Esophagus muscularis mucosa (tissue), 3 donors: Measurements from ENCODE around the gene FES.

ENCODE experiments used
- EP300 ChIP-seq: sonication (generic); formaldehyde crosslinking; IDR thresholded peaks from one replicate; pipeline ENCODE4 v1.6.1; 2017; ENCODE audit warnings: antibody characterized with exemption
- TF ChIP-seq, protein P1 (sequence below), 3 experiments: fragments of 200-600 bp in 2 of 3; fragments of 450-650 bp in 1 of 3; sonication (generic) in 2 of 3; IDR thresholded peaks; one replicate each; pipeline ENCODE4 v1.5.1; 2017 to 2019; ENCODE audit warnings: antibody characterized with exemption in 3 of 3, mild to moderate bottlenecking in 2 of 3, moderate library complexity in 1 of 3

DNA sequence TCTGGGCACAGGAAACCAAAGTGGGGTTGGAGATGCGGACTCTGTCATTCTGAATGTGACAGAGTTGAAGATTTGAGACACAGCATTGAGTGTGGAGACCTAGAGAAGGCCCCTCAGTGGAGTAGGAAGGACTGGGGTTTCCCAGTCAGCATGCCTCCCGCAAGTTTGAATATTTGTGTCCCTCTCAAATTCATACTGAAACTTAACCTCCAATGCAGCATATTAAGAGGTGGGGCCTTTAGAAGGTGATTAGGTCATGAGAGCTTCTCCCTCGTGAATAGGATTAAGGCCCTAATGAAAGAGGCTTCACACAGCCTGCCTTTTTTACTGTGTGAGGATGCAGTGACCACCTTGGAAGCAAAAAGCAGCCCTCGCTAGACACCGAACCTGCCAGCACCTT, 40.1 kb downstream of the FES start:
- TF ChIP-seq, protein P1, sequence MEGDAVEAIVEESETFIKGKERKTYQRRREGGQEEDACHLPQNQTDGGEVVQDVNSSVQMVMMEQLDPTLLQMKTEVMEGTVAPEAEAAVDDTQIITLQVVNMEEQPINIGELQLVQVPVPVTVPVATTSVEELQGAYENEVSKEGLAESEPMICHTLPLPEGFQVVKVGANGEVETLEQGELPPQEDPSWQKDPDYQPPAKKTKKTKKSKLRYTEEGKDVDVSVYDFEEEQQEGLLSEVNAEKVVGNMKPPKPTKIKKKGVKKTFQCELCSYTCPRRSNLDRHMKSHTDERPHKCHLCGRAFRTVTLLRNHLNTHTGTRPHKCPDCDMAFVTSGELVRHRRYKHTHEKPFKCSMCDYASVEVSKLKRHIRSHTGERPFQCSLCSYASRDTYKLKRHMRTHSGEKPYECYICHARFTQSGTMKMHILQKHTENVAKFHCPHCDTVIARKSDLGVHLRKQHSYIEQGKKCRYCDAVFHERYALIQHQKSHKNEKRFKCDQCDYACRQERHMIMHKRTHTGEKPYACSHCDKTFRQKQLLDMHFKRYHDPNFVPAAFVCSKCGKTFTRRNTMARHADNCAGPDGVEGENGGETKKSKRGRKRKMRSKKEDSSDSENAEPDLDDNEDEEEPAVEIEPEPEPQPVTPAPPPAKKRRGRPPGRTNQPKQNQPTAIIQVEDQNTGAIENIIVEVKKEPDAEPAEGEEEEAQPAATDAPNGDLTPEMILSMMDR (IDR thresholded peaks at IDR 0.05): no peak
- no peak for TF ChIP-seq EP300
